Fibroblast of lung (primary cell): Measurements from ENCODE around the gene BICRA.

Experiments
- EZH2 ChIP-seq: IDR thresholded peaks from 2 replicates; pipeline ENCODE4 v1.5.1; 2012; ENCODE audit warnings: low read length, control low read depth, mild to moderate bottlenecking; ENCODE audit errors: missing control alignments
- TF ChIP-seq, protein P1 (sequence below), 2 donors: IDR thresholded peaks in 1 of 2; conservative IDR thresholded peaks in 1 of 2; 1 replicate in 1 of 2; 2 replicates in 1 of 2; pipeline ENCODE4 v1.5.1; 2011 to 2012; ENCODE audit warnings: low read length in 2 of 2, control low read depth in 1 of 2, inconsistent platforms in 1 of 2, low read depth in 1 of 2, mild to moderate bottlenecking in 1 of 2

DNA sequence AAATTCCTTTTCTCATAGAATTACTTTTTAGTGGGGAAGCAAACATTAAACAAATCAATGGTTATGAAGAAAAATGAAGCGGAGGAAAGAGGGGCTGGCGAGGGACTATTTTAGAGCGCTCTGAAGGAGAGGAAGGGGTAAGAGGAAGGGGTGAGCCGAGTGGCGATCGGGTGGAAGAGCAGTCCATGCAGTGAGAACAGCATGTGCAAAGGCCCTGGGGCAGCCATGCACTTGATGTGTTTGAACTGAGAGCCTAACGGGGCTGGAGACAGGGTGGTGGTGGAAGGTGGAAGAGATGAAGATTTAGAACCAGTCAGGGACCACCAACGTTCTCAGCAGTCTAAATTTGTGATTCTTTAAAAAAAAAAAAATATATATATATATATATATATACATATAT is 122.0 kb downstream of the BICRA start:
- TF ChIP-seq, protein P1, sequence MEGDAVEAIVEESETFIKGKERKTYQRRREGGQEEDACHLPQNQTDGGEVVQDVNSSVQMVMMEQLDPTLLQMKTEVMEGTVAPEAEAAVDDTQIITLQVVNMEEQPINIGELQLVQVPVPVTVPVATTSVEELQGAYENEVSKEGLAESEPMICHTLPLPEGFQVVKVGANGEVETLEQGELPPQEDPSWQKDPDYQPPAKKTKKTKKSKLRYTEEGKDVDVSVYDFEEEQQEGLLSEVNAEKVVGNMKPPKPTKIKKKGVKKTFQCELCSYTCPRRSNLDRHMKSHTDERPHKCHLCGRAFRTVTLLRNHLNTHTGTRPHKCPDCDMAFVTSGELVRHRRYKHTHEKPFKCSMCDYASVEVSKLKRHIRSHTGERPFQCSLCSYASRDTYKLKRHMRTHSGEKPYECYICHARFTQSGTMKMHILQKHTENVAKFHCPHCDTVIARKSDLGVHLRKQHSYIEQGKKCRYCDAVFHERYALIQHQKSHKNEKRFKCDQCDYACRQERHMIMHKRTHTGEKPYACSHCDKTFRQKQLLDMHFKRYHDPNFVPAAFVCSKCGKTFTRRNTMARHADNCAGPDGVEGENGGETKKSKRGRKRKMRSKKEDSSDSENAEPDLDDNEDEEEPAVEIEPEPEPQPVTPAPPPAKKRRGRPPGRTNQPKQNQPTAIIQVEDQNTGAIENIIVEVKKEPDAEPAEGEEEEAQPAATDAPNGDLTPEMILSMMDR (conservative IDR thresholded peaks at IDR 0.05 in 1 of 2, IDR thresholded peaks at IDR 0.05 in 1 of 2; ENCODE audit: low read depth in 1 of 2, low read length in 2 of 2): no peak
- no peak for TF ChIP-seq EZH2
